Measurements from ENCODE around the gene STEAP1B.

Gene STEAP1B

DNA sequence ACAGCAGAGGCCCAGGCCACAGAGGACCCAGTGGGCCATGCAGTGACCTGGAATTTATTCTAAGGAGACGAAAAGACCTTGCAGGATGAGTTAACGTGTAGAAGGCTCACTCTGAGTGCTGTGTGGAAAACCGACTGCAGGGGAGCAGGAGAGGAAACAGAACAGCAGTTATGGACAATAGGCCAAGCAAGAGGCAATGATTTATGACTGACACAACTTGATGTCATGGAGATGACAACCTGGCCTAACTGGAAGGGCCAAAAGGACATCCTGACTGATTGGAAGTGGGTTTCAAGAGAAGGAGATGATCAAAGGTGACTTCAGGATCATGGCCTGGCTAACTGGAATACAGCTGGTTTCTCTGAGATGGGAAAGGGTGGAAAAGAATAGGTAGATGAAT lies 72.9 kb downstream of the STEAP1B start:
- DNase-seq, result no peak

DNA sequence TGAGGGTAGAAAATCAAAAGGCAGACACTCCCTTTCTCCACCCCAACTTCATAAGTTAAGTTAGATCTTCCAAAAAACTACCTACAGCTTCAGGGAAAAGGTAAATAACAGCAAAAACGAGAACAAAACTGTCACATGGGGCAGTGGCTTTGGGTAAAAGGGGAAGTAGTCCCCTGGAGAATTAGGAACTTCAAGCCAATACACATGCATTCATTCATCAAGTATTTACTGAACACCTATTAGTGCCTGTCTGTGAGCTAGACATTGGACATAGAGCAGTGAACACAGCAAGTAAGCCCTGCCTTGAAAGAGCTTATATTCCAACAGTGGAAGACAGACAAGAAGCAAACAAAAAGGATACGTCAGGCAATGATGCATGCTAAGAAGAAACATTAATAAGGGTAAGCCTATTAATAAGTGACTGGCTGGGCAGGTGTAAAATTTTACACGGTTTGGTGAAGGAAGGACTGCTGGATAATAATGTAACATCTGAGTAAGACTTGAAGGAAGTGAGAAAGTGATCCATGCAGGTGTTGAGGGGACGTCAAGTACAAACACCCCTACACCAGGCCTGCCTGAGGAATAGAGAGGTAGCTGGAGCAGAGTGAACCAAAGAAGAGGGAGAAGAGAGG lies 73.4 kb downstream of the STEAP1B start:
- DNase-seq, result no peak

DNA sequence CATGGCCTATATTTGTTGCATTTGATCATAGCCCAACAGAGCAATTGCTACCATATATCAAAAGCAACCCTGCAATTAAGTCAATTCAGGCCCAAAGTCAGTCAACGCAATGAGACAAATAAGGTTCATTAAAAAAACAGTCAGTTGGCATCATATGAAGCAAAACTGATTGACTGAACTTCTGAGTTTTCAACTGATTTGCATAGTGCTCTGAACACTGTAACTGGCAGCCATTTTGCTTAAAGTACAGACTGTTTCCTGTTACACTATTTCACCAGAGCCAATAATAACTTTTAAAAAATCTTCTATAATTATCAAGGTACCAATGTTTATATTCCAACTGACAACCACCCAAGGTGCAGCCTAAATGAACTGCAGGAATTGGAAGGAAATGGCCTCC lies 74.6 kb downstream of the STEAP1B start:
- DNase-seq, result no peak

DNA sequence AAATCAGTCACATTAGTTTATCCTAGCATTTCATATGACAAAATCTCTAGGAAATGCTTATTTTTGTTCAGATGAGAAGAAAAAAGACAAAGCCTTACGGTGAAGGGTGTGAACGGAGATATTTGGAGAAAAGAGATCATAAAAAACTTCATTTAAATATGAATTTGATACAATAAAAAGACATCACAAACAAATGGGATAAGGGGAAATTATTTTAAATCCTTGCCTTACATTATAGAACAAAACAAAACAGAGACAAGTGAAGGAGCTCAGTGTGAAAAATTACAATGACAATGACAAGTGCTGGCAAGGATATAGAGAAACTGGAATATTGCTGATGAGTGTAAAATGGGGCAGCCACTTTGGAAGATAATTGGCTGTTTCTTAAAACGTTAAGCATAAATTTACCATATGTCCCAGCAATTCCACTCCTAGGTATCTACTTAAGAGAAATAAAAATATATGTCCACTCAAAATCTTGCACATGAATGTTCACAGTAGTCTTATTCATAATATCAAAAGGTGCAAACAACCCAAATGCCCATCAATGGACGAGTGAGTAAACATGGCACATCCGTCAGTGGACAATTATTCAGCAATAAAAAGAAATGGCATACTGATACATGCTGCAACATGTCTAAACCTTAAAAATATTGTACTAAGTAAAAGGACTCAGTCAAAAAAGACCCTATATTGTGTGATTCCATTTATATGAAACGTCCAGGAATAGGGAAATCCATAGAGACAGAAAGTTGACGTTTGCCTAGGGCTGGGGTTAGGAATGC lies 77.0 kb downstream of the STEAP1B start:
- DNase-seq, result no peak

DNA sequence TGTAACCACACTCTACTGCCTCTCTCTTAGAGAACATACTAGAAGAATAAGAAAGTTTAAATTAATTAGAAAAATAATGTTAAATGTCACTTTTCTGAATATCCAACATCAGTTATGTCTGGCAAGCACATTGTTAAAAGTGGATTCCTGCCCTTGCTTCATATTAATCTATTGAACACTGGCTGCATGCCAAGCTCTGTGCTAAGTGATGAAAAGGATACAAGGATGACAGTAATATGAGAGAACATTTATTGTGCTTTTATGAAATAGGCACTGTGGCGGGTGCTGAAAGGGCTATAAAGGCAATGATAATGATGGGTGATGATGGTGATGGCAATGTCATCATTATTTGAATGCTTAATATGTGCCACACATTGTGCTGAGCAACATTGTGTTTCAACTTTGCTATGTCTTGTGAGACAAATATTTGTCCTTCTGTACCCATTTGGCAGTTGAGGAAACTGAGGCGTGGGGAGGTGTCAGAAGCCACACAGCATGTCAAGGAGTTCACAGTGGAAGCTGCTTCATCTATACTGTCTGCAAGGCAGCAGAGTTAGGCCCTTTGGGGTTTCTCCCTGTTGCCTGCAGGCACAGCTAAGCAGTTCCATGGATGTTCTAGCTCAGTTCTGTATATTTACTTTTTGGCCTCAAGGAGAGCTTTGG lies 78.9 kb downstream of the STEAP1B start:
- no peak for DNase-seq

DNA sequence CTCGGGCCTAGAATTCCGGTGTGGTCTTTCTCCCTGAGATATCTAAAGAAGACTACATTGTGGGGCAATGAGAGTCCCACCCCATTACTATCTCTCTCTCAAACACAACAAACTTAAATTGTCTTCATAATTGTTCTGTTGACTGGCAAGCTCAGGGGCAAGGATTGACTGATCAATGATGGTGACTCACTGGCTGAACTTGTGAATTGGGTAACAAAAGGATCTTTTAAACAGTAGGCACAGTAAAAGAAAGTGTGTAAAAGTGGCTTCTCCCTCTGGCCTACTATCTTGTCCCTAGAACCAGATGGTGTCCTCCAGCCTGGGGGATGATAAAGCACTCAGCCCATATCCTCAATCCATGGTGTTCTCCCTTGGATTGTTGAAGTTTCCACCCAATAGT lies 80.0 kb downstream of the STEAP1B start:
- DNase-seq, result no peak

DNA sequence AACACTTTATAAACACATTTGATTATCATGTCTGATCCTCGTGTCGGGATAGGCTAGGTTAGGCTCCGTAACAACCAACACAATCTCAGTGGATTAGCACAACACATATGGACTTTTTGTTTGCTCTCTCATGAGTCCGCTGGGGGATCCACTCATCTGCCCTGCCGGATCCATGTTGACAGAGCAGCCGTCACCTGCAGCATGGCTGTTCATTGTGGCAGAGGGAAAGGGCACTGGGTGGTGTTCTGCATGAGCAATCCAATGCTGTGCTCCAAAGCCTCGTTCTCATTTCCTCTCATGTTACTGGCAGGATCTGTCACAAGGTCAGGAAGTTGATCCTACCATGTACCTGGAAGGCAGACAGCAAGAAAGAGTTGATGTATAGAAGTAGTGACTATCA lies 80.5 kb downstream of the STEAP1B start:
- no peak for DNase-seq

DNA sequence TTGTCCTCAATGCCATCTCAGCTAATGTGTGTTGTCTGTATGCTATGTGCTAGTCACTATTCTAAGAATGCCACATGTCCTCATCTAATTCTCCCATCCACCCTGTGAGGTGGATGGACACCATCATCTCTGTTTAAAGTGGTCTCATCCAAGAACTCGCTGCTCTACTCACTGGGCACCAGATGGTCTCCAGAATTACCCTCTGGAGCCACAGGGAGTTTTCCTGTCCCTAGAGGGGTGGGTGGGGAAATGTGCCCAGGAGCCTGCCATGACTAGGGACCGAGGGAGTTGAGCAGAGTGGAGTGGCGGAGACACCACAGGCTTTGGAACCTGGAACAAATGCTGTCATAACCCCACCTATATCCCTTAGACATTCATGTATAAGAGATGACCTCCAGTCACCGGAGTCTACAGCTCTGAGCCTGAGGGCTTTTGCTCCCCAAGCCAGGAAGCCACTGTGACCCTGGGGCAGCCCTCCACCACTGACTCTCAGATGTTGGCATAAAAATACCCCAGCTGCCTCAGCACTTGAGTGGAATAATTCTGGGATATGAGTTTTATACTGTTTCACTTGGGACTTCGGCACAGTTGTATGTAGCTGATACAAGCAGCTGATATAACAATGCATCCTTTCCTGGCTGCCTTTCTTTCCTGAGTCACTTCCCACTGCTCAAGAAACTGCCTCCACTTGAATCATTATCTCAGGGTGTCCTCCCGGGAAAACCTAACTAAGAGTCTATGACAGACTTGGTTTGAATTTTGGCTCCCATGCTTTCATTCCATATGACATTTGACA lies 81.5 kb downstream of the STEAP1B start:
- DNase-seq, result no peak

DNA sequence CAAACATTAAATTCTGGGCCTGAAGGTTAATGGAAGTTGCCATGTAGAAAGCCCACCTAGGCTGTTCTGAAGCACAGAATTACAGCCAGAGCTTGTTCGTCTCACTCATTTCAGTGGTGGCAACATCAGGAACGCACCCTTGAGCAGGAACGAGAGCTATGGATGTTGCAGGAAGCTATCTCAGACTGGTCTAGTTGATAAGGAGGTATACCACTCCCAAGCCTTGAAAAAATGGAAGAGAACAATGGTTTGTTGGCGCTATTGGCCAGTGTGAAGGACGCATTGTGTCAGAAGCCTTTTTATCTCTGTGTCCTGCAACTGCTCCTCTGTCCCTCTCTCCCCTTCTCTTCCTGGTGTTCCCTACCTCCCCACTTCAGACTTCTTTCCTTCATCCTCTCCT lies 82.1 kb downstream of the STEAP1B start:
- no peak for DNase-seq

DNA sequence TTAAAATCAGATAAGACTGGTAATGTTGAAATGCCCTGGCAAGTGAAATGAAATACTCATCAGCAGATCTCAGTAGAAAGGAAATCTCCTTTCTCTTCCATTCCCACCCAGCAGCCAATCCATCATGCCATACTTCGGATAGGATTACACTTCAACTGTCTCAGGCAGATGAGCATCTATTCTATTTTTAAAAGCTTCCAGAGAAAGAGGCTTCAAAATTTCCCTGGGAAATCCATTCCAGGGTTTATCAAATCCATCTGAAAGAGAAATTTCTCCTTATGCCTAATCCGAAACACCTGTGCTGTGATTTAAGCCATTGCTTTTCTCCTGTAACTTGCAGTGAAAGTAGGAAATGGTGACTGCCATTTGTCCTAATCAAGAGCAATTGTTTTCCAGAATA lies 82.6 kb downstream of the STEAP1B start:
- no peak for DNase-seq

DNA sequence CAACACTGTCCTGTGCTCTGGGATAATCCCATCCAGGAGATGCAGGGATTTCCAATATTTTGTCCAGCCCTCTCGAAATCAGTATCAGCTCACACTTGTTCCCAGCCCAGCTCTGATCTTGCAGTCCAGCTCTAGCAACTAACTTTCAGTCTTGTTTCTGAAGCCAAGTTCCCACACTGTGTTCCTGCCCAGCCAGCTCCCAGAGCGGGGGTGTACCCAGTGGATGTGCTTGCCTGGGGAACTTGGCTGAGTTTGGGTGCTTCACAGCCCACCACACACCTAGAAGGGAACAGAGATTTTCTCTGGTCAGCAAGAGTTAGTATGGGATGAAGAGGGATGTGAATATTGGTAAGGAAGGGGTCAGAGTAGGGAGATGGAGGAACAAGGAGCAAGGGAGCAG lies 85.6 kb downstream of the STEAP1B start:
- no peak for DNase-seq

DNA sequence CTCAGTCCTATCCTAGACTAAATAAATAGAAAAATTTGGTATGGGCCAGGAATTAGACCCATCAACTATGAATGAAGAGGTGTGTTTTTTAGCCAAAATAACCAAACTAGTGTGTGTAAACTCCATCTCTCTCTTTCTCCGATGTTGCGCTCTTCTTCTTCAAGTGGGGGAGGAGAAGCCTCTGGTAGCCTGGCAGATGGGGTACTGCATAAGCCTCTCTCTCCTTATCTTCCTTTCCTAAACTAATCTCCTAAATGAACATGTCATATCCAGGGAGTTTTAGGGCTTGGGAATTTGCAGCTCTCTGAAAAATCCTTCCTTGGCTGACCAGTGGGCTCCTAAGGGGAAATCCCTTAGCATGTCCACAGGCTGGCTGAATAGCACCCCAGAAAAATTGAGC lies 86.8 kb downstream of the STEAP1B start:
- DNase-seq, result no peak

DNA sequence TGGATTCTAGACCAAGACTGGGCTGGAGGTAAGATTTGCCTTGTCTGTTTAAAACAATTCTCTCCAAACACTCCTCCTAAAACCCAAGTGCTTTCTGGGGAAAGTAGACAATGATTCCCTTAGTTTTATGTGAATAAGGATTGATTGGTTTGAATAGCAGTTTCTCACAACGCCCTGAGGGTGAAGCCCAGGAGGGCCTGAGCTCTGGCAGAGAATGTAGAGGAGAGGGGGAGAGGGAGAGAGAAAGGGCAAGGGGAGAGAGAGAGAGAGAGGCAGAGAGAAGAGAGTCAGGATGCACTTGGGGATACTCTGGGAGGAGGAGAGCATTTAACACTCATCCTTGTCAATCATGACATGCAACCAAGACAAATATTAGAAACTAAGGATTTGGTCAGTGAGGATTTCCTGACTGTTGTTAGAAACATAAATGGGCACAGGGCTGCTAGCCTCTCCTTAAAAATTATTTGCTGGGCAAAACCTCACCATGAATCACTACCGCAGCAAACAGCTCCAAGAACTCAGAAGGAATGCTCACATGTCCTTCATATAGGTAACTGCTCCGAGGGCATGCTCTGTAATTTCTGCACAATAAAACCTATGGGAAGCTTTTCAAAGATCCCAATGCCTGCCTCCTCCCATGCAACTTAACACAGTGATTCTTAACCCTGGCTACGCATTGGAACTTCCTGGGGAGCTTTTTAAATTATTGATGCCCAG lies 87.9 kb downstream of the STEAP1B start:
- DNase-seq, result no peak

DNA sequence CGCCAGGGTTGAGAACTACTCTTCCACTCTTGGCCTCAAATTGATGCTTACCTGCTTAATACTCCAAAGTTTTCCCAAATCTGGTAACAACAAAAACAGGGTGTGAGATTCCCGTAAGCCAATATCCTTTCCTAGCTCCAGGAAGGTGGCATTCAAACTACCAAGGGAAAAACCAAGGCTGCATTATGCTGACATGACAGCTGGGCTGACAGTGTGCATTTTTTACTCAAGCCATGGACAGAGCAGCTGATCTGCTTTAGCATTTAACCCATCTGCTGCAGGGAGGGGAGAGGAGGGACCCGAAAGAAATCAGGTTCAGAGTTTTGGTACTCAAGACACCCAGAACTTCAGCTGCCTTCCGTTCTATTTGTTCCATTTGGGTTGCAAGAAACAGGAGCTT lies 93.3 kb downstream of the STEAP1B start:
- DNase-seq, result no peak

DNA sequence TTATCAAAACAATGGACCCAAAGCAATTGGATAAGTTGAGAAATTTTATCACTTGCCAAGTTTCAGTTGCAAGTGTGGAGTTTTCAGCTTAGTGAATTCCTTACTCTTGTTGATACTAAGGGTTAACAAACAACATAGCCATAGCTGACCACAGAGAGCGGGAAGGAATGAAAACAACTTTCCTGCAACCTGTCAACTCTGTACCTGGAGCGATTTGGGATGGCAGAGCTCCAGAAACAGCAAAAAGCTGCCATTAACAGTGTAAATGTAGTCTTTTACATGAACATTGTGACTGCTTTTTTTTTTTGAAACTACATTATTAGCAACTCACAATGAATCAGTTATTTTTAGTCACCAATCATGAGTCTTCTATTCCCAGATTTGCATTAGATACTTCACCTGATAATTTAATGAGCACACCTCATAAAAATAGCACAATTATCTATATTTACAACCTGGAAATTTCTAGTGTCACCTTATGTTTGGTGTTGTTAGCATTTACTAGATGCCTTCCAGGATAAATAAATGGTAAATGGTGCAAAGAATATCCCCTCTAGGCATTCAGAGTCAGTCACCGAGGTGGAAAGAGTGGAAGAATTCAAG lies 95.5 kb downstream of the STEAP1B start:
- no peak for DNase-seq

DNA sequence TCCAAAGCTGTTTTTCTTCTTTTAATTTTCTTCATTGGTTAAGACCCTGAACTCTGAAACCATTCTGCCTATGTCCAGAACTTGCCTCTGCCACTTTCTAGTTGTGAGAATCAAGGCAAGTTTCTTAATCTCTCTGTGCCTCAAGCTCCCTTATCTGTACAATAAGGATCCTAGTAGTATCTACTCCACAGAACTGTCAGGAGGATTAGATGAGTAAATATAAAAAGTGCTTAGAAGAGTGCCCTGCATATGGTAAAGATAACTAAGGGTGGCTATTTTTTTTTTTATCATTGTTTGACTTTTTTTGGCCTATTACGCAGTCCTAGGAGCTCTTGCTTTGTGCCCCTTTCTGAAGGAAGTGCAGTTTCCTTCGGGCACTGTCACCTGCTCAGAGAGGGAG lies 96.6 kb downstream of the STEAP1B start:
- no peak for DNase-seq

DNA sequence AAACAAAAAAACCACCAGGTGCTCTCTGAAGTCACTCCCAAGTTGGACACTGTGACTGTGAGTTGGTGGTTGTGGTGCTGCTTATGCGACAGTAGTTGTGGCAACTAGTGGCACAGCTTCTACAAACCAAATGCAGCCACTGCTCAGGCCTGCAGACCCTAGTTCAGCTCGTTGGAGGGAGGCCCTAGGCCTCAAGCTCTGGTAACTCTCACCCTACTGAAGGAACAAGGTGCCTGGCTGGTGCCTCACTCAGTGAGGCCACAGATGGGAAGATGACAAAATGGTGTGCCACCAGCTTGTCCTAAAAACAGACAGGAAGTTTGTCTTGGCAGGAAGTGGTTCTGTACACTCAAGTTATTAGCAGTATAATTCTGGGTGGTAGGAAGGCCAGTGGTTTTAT lies 97.7 kb downstream of the STEAP1B start:
- DNase-seq, result no peak

DNA sequence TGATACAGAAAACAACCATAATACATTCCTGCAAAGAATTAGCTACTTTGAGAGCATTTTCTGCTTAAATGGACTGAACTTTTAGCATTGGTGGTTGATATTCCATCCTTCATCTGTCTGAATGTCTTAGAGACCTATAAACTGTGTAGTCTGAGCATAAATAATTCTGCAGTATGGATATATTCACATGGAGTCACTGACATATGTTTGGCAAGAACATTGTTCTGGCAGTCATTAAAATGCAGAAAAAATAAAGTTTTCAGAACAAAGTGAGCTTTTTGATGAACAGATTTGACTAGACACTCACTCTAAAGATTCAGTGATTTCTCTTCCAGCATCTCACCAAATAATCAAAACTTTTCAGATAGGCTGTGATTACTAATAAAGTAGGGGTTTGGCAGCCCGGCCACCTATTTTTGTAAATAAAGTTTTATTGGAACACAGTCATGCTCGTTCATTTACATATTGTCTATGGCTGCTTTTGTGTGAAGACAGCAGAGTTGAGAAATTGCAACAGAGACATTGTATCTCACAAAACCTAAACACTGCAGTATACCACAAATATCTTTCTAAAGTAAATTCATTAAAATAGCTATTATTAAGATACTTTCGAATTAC lies 98.9 kb downstream of the STEAP1B start:
- DNase-seq, result no peak

DNA sequence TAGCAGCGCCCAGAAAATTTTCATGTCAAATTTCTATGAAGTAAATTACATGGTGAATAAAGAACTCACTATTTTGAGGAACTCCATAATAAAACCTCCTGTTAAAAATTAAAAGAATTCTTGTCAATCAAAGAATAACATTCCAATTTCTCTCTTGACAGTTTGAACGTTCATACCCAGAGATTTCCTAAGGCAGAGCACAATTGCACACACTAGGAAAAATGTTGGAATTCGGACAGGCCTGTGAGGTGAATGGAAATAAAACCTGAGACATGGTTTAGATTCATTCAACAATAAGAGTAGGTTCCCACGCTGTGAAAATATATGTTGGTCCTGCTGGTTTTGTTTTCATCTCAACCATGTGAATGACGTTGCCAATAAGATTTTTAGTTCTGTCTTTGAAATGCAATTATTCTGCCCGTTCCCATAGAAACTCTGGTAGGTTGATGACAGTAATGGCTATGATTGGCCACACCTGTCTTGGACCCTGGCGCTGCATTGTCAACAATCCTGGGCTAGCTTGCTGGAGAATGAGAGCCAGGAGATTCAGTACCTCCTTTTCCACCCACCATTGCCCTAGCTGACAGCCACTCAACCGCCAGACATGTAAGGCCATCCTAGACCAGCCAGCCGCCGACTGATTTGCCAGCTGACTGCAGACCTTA lies 99.7 kb downstream of the STEAP1B start:
- DNase-seq, result no peak

DNA sequence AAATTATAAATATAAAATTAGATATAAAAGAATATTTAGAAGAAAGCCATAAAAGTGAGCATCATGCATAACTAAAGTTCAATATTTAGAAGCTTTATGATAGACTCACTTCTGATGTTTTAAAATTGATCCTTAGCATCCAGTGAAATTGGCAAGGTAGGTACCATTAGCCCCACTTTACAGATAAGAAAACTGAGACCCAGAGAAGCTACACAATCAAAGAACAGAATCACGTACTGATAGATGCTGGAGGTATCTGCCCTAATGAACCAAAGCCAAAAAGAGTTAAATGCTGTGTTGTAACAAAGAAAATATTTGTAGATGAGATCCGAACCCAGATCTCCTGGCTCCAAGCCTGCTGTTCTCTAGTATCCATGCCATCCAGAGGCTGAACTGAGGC lies 100.4 kb downstream of the STEAP1B start:
- no peak for DNase-seq

DNA sequence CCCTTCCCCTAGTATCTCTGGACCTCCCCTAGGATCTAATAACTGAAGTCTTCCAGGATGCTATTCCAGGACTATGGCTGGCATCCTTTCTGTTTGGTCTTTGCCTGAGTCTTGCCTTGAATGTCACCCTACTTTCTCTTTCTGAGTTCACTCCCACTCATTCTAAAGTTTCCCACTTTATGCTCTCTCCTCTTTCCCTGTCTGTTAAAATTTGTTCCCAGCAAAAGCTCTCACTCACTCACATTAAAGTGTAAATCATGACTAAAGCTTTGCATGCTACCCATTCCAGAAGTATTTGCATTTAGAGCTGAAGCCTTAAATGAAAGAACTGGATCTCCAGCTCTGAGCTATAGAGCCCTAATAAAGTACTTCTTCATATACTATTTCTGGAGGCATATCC lies 100.9 kb downstream of the STEAP1B start:
- DNase-seq, result no peak

Measured in NCI-H1417 treated with DMSO at 0.1 percent for 48 hours (cell line).